LNCAP (cell line): ENCODE measurements around the gene IMP3.
A peak's percentile ranks its signal among the peaks of the same experiment; 100 is the strongest.

Source experiments
- TF ChIP-seq, protein P1 (sequence below): fragments of 450-650 bp; IDR thresholded peaks from 2 replicates; pipeline ENCODE4 v1.5.1; 2017; ENCODE audit warnings: mild to moderate bottlenecking

IMP3 gene

GRCh38 chr15:75641603-75642002 lies 1.6 kb upstream of the IMP3 start:
- TF ChIP-seq, protein P1, sequence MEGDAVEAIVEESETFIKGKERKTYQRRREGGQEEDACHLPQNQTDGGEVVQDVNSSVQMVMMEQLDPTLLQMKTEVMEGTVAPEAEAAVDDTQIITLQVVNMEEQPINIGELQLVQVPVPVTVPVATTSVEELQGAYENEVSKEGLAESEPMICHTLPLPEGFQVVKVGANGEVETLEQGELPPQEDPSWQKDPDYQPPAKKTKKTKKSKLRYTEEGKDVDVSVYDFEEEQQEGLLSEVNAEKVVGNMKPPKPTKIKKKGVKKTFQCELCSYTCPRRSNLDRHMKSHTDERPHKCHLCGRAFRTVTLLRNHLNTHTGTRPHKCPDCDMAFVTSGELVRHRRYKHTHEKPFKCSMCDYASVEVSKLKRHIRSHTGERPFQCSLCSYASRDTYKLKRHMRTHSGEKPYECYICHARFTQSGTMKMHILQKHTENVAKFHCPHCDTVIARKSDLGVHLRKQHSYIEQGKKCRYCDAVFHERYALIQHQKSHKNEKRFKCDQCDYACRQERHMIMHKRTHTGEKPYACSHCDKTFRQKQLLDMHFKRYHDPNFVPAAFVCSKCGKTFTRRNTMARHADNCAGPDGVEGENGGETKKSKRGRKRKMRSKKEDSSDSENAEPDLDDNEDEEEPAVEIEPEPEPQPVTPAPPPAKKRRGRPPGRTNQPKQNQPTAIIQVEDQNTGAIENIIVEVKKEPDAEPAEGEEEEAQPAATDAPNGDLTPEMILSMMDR = no peak

DNA sequence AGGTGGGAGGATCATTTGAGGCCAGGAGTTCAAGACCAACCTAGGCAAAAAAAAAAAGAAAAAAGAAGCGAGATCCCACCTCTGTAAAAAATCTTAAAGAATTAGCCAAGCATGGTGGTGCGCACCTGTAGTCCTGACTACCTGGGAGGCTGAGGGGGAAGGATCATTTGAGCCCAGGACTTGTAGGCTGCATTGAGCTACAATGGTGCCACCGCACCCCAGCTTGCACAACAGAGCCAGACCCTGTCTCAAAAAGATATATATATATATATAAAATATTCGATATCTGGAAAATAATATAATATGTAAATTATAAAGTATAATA lies 1.1 kb upstream of the IMP3 start:
- TF ChIP-seq, protein P1 = peak; percentile 2; the same call in 1 of the 2 replicates

DNA sequence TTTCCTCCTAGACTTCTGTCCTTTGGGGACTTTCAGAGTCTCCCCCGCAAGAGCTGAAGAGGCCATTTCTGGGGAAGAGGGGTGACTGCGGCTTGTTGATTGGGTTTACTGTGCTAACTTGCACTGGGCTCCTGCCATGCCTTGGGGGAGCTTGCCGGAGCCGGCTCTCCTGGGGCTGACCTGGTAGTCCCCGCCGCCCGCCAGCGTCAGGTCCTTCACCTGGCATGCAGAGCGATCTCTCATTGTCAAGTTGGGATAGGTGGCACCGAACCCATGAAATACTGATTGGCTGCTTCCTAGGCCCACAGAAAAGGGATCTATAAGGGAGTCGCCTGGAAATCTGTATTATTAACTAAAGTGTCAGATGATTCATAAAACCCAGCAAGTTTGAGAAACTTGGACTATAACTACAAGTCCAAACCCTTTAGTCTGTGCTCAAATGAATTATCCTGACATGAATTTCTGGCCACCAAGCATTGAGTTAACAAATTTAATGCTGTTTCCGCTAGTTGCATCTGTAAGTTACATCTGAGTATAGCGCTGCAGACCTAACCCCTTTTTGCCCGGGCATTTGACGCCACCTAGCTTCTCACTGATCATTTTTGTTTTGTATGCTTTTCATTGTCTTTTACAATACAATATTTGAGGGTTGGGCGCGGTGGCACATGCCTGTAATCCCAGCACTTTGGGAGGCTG lies 607 bp upstream of the IMP3 start:
- TF ChIP-seq, protein P1 = peak; percentile 38; the same call in 1 of the 2 replicates

DNA sequence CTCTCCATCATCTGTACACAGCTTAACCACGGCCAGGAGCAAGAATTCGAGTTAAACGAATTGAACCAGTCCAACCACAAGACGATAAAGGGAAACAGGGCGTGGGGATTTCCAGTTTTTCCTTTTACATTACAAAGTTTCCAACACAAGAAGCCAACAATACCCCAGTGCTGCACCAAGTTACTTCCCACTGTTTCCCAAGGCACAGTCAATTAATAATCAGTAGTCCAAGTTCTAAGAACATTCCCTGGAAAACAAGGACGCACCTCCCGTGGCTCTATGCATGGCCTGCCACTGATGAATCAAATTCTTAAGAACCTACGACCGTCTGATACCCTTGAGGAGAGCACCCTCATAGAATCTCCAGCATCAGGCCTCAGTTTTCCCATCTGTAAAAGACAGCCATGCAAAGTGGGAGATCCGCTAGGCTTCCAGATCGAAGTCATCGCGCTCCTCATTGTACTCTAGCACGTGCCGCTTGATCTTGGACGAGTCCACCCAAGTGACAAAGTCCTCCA lies 774 bp downstream of the IMP3 start:
- TF ChIP-seq, protein P1 = no peak

- TF ChIP-seq, protein P1 = no peak
Measured at GRCh38 chr15:75637245-75638009, 2.6 kb downstream of the IMP3 start.

DNA sequence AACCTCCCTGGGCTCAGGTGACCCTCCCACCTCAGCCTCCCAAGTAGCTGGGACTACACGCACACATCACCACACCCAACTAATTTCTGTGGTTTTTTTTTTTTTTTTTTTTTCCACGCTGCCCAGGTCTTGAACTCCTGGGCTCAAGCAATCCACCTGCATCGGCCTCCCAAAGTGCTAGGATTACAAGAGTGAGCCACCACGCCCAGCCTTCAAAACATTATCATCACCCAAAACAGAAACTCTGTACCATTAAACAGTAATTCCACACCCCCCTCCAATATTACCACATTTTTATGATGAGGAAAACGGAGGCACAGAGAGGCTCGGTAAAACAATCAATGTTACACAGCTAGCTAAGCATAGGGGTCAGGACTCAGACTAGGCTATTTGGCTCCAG lies 4.0 kb downstream of the IMP3 start:
- TF ChIP-seq, protein P1 = no peak

GRCh38 chr15:75631935-75632334 lies 8.1 kb downstream of the IMP3 start:
- TF ChIP-seq, protein P1 = no peak
